SK-N-SH treated with all-trans-retinoic acid at 6 μM for 48 hours (cell line): ENCODE measurements around the gene GPR171.

ENCODE experiments used
- ATAC-seq: fragments of 200-7000 bp; cut with Tn5 transposase; 3 replicates; pipeline ENCODE4 v1.9.1; 2020; ENCODE audit warnings: mild to moderate bottlenecking, moderate library complexity
- BACH2 ChIP-seq: fragments of 250-450 bp; sonication (Bioruptor Pico); IDR thresholded peaks from 2 replicates; pipeline ENCODE4 v1.9.0; 2021; ENCODE audit warnings: mild to moderate bottlenecking, borderline replicate concordance
- CSDC2 ChIP-seq: fragments of 250-450 bp; sonication (Bioruptor Pico); IDR thresholded peaks from 2 replicates; pipeline ENCODE4 v1.5.0; 2020; ENCODE audit warnings: mild to moderate bottlenecking, moderate library complexity
- ESRRG ChIP-seq: fragments of 250-450 bp; sonication (Bioruptor Pico); IDR thresholded peaks from 2 replicates; pipeline ENCODE4 v1.6.1; 2021; ENCODE audit warnings: mild to moderate bottlenecking
- GLIS3 ChIP-seq: fragments of 250-450 bp; sonication (Bioruptor Pico); IDR thresholded peaks from 2 replicates; pipeline ENCODE4 v1.5.0; 2020; ENCODE audit warnings: mild to moderate bottlenecking, moderate library complexity
- ISL1 ChIP-seq: fragments of 250-450 bp; sonication (Bioruptor Pico); IDR thresholded peaks from 2 replicates; pipeline ENCODE4 v2.1.2; 2022; ENCODE audit warnings: mild to moderate bottlenecking, moderate library complexity
- OSR1 ChIP-seq: fragments of 250-450 bp; sonication (Bioruptor Pico); IDR thresholded peaks from 2 replicates; pipeline ENCODE4 v1.8.0; 2022; ENCODE audit warnings: moderate library complexity, mild to moderate bottlenecking, inconsistent platforms
- PATZ1 ChIP-seq: fragments of 250-450 bp; sonication (Bioruptor Pico); IDR thresholded peaks from 2 replicates; pipeline ENCODE4 v1.8.0; 2020; ENCODE audit warnings: mild to moderate bottlenecking, moderate library complexity, borderline replicate concordance
- POU6F1 ChIP-seq: fragments of 250-450 bp; sonication (Bioruptor Pico); IDR thresholded peaks from 2 replicates; pipeline ENCODE4 v1.8.0; 2021; ENCODE audit warnings: low read depth, mild to moderate bottlenecking, moderate library complexity, borderline replicate concordance
- PPARA ChIP-seq: fragments of 250-450 bp; sonication (Bioruptor Pico); IDR thresholded peaks from 2 replicates; pipeline ENCODE4 v1.5.0; 2020; ENCODE audit warnings: mild to moderate bottlenecking, borderline replicate concordance
- RARB ChIP-seq: fragments of 250-450 bp; sonication (Bioruptor Pico); IDR thresholded peaks from 2 replicates; pipeline ENCODE4 v1.8.0; 2021; ENCODE audit warnings: mild to moderate bottlenecking, moderate library complexity
- SNAI2 ChIP-seq: fragments of 250-450 bp; sonication (Bioruptor Pico); IDR thresholded peaks from 2 replicates; pipeline ENCODE4 v1.5.0; 2020; ENCODE audit warnings: mild to moderate bottlenecking, moderate library complexity
- TCF4 ChIP-seq: fragments of 250-450 bp; sonication (Bioruptor Pico); IDR thresholded peaks from 2 replicates; pipeline ENCODE4 v1.8.0; 2021; ENCODE audit warnings: mild to moderate bottlenecking, moderate library complexity, borderline replicate concordance
- TOX ChIP-seq: fragments of 250-450 bp; sonication (Bioruptor Pico); IDR thresholded peaks from 2 replicates; pipeline ENCODE4 v1.8.0; 2021; ENCODE audit warnings: mild to moderate bottlenecking, moderate library complexity, borderline replicate concordance
- TSHZ2 ChIP-seq: fragments of 250-450 bp; sonication (Bioruptor Pico); IDR thresholded peaks from 2 replicates; pipeline ENCODE4 v1.5.0; 2020; ENCODE audit warnings: mild to moderate bottlenecking, moderate library complexity
- ZC3H10 ChIP-seq: fragments of 250-450 bp; sonication (Bioruptor Pico); IDR thresholded peaks from 2 replicates; pipeline ENCODE4 v1.5.1; 2021; ENCODE audit warnings: mild to moderate bottlenecking, moderate library complexity
- ZFP30 ChIP-seq: fragments of 450-650 bp; formaldehyde crosslinking; IDR thresholded peaks from 2 replicates; pipeline ENCODE4 v1.5.0; 2022; ENCODE audit warnings: mild to moderate bottlenecking, moderate library complexity
- ZNF70 ChIP-seq: fragments of 450-650 bp; formaldehyde crosslinking; IDR thresholded peaks from 2 replicates; pipeline ENCODE4 v1.5.0; 2020; ENCODE audit warnings: mild to moderate bottlenecking, moderate library complexity
- ZNF8 ChIP-seq: fragments of 450-650 bp; formaldehyde crosslinking; IDR thresholded peaks from 2 replicates; pipeline ENCODE4 v1.5.0; 2020; ENCODE audit warnings: mild to moderate bottlenecking, moderate library complexity
- TF ChIP-seq, protein P1 (sequence below): fragments of 250-450 bp; sonication (Bioruptor Pico); IDR thresholded peaks from 2 replicates; pipeline ENCODE4 v1.5.1; 2020; ENCODE audit warnings: low read depth, mild to moderate bottlenecking, moderate library complexity
- TF ChIP-seq, protein P2 (sequence below): fragments of 250-450 bp; sonication (Bioruptor Pico); IDR thresholded peaks from 2 replicates; pipeline ENCODE4 v1.5.1; 2021; ENCODE audit warnings: mild to moderate bottlenecking, moderate library complexity

The GPR171 gene

GRCh38 chr3:151197981-151198767, 4.8 kb downstream of the GPR171 start (continued):
- no peak for TF ChIP-seq POU6F1 (CRISPR knock-in tag)
- TF ChIP-seq ISL1 (CRISPR knock-in tag) = no peak
- TF ChIP-seq SNAI2 (CRISPR knock-in tag) = no peak
- TF ChIP-seq GLIS3 (CRISPR knock-in tag) = no peak
- TF ChIP-seq ZNF8 (CRISPR knock-in tag) = no peak

DNA sequence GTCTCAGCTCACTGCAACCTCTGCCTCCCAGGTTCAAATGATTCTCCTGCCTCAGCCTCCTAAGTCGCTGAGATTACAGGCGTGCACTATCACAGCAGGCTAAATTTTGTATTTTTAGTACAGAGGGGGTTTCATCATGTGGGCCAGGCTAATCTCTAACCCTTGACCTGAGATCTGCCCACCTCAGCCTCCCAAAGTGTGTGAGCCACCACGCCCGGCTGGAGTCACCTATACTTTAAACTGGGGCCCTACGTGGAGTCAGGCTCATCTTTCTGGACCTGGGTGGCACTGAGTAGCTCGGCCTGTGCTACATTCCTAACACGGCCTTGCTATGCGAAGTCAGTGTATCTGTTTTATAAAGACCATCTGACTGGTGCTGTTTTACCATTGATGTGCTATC, 5.8 kb downstream of the GPR171 start:
- TF ChIP-seq OSR1 (CRISPR knock-in tag) = no peak
- TF ChIP-seq SNAI2 (CRISPR knock-in tag) = no peak
- TF ChIP-seq, protein P1, sequence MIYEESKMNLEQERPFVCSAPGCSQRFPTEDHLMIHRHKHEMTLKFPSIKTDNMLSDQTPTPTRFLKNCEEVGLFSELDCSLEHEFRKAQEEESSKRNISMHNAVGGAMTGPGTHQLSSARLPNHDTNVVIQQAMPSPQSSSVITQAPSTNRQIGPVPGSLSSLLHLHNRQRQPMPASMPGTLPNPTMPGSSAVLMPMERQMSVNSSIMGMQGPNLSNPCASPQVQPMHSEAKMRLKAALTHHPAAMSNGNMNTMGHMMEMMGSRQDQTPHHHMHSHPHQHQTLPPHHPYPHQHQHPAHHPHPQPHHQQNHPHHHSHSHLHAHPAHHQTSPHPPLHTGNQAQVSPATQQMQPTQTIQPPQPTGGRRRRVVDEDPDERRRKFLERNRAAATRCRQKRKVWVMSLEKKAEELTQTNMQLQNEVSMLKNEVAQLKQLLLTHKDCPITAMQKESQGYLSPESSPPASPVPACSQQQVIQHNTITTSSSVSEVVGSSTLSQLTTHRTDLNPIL (CRISPR knock-in tag) = no peak
- no peak for TF ChIP-seq TCF4 (CRISPR knock-in tag)
- ATAC-seq = no peak

DNA sequence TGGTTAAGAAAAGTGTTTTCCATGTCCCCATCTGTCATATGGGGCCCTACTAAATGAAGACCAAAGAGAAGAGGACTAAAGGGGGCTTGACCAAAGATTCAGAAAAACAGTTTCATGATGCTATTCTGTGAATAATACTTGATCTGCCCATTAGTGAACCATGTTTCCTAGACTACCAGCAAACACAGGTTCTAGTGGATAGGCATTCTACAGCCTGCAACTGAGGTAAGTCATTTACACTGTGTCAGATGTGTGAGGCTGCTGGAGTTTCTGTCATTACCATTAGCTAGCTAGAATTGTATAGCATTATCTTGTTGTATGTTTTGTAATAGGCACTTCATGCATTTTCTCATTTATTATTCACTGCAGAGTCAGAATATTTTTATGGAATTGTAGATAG, 6.6 kb downstream of the GPR171 start:
- ATAC-seq = no peak
- TF ChIP-seq GLIS3 (CRISPR knock-in tag) = no peak
- no peak for TF ChIP-seq CSDC2 (CRISPR knock-in tag)
- TF ChIP-seq ZC3H10 = no peak
- TF ChIP-seq POU6F1 (CRISPR knock-in tag) = no peak
- TF ChIP-seq ESRRG (CRISPR knock-in tag) = no peak
- no peak for TF ChIP-seq OSR1 (CRISPR knock-in tag)
- no peak for TF ChIP-seq PPARA
- no peak for TF ChIP-seq TCF4 (CRISPR knock-in tag)
- TF ChIP-seq, protein P1 (CRISPR knock-in tag) = no peak
- no peak for TF ChIP-seq ZNF70 (CRISPR knock-in tag)
- TF ChIP-seq ISL1 (CRISPR knock-in tag) = no peak
- TF ChIP-seq PATZ1 (CRISPR knock-in tag) = no peak
- no peak for TF ChIP-seq TOX
- no peak for TF ChIP-seq SNAI2 (CRISPR knock-in tag)
- no peak for TF ChIP-seq ZFP30 (CRISPR knock-in tag)
- no peak for TF ChIP-seq RARB (CRISPR knock-in tag)
- TF ChIP-seq, protein P2, sequence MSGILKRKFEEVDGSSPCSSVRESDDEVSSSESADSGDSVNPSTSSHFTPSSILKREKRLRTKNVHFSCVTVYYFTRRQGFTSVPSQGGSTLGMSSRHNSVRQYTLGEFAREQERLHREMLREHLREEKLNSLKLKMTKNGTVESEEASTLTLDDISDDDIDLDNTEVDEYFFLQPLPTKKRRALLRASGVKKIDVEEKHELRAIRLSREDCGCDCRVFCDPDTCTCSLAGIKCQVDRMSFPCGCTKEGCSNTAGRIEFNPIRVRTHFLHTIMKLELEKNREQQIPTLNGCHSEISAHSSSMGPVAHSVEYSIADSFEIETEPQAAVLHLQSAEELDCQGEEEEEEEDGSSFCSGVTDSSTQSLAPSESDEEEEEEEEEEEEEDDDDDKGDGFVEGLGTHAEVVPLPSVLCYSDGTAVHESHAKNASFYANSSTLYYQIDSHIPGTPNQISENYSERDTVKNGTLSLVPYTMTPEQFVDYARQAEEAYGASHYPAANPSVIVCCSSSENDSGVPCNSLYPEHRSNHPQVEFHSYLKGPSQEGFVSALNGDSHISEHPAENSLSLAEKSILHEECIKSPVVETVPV = no peak

- ATAC-seq = no peak
Measured at GRCh38 chr3:151195826-151196225, 7.2 kb downstream of the GPR171 start.

More at GRCh38 chr3:151195826-151196225, 7.2 kb downstream of the GPR171 start:
- TF ChIP-seq BACH2 (CRISPR knock-in tag) (no peak), TSHZ2 (CRISPR knock-in tag) (no peak)
- TF ChIP-seq, protein P1 (CRISPR knock-in tag) = no peak
